ENCODE results near the gene UBAC1.

Gene UBAC1

GRCh38 chr9:135974220-135974573 is 13.0 kb upstream of the UBAC1 start:
- DNase-seq (ENCODE audit: low spot score), result no peak
- H3K27ac ChIP-seq, result no peak overlapping the region
- CTCF ChIA-PET, result no interaction called here
- no peak for TF ChIP-seq CTCF (conservative IDR thresholded peaks at IDR 0.05; ENCODE audit: low read depth)
- POLR2A ChIA-PET (ENCODE audit: low non-redundant PET), result no interaction called here

DNA sequence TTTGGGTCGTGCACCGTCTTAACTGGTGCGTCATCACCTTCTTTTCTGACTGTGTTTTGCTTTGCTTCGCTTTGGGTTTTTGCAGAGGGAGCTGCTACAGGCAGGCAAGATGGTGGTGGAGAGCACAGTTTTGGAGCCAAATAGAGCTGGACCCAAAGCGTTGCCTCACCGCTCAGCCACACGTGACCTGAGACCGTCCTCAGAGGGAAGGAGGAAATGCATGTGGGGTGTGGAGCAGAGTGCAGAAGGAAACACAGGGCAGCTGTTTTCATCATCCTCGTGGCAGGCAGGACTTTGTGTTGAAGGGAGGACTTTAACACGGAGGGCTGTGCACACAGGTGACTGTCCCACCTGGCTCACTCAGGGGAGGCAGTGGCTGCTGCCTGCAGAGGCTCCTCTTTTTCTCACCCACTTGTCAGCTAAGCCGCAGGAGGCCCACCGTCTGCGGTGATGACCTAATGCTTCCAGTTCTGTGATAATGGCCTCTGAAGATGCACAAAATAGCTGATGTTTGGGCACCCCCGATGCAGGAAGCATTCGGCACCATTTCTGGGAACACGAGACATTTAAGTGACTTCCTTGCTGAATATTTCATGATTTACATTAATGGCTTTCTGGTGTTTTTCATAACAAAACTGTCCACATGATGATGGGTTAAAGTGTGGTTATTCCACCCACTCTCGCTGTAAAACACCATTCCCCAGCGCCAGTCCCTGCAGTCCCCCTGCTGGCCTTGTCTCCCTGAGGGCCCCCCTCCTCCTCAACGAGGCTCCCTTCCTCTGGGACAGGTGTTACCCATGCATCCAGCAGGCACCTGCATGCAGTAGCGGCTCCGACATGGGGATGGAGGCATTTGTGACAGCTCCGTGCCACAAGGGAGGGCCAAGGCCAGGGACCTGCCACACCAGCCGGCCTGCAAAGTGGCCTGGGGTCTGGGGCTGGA is 12.4 kb upstream of the UBAC1 start:
- DNase-seq (ENCODE audit: low spot score), result no peak
- ChIA-PET CTCF (interaction anchor here (0.6 kb wide), 1 partner anchor 164 kb away, joined by 3 read pairs; no protein-coding TSS in a partner anchor), POLR2A (ENCODE audit: low non-redundant PET) (no interaction called here)
- TF ChIP-seq CTCF (conservative IDR thresholded peaks at IDR 0.05; ENCODE audit: low read depth), result no peak
- H3K27ac ChIP-seq, result no peak overlapping the region

- DNase-seq (ENCODE audit: low spot score), result peak; percentile 94
- ChIA-PET POLR2A (ENCODE audit: low non-redundant PET) (no interaction called here), CTCF (no interaction called here)
- H3K27ac ChIP-seq, result no peak overlapping the region
- no peak for TF ChIP-seq CTCF (conservative IDR thresholded peaks at IDR 0.05; ENCODE audit: low read depth)
Measured at GRCh38 chr9:135971892-135972291, 10.7 kb upstream of the UBAC1 start.

GRCh38 chr9:135971111-135971766 is 10.1 kb upstream of the UBAC1 start:
- H3K27ac ChIP-seq, result no peak overlapping the region
- DNase-seq (ENCODE audit: low spot score), result no peak
- POLR2A ChIA-PET (ENCODE audit: low non-redundant PET), result no interaction called here
- CTCF ChIA-PET, result interaction anchor here (0.6 to 2.1 kb wide), 2 partner anchors 19 to 151 kb away, joined by 5 to 8 read pairs; no protein-coding TSS in a partner anchor
- TF ChIP-seq CTCF (conservative IDR thresholded peaks at IDR 0.05; ENCODE audit: low read depth), result no peak

DNA sequence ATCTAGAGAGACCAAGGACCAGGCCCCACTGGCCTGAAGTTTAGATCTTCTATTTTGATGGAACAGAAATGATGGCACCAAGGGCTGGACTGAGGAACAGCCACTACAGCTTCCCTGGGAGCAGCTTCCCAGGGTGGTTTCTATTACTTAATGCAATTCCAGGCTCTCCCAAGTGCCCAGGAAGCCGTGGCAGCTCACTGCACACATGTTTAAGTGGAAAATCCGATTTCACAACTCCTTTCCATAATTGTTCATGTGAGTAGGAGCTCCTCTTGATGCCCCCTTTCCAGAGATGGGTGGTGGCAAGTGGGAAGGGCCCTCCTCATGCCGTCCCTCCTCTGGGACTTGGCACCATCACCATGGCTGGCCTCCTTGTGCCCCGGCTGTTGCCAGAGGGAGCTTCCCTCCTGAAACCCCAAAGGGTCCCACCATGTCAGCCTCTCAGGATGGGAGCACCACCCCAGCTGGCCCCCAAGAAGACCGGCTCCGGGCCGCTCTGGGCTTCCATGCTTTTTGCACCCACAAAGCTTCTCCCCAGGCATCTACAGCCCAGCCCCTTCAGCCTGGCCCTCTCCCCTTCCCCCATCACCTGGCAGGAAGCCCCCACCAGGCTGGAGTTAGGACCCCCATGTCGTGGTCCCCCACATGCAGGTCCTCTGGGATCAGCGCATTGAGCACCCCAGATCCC is 9.1 kb upstream of the UBAC1 start:
- ChIA-PET CTCF (interaction anchor here (0.6 to 2.1 kb wide), 6 partner anchors 18 to 264 kb away, joined by 3 to 8 read pairs (median 4); no protein-coding TSS in a partner anchor), POLR2A (ENCODE audit: low non-redundant PET) (no interaction called here)
- no peak for TF ChIP-seq CTCF (conservative IDR thresholded peaks at IDR 0.05; ENCODE audit: low read depth)
- no peak overlapping the region for H3K27ac ChIP-seq
- DNase-seq (ENCODE audit: low spot score), result no peak

DNA sequence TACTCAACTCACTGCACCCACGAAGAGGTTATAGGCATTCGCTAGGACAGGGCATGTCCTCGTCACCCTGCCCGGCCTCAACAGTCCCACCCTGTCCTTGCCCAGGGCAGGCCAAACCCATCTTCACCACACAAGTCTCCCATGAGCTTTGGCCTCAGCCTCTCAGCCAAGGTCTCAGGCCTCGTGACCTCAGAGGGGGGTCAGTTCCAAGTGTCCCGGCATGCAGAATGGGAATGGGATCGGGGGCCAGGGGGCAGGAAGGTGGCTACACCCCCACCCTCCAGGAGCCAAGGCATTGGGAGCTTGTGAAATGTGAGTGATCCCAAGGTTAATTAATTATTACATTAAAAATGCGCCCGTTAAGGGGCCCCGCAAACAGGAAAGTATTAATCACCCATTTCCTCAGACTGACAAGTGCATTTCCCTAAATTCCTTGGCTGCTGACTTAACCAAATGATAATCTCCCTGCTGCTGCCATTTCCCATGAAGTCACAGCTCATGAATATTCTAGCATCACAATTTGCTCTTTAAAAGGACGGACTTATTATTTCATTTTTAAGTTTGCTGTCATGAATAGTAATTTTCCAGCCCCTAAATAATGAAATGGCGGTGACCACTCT is 8.0 kb upstream of the UBAC1 start:
- CTCF ChIA-PET, result interaction anchor here (0.6 to 2.5 kb wide), 4 partner anchors 20 to 366 kb away, joined by 4 to 10 read pairs (median 6); no protein-coding TSS in a partner anchor
- no peak for DNase-seq (ENCODE audit: low spot score)
- no peak for TF ChIP-seq CTCF (conservative IDR thresholded peaks at IDR 0.05; ENCODE audit: low read depth)
- POLR2A ChIA-PET (ENCODE audit: low non-redundant PET), result no interaction called here
- H3K27ac ChIP-seq, result no peak overlapping the region

All from RWPE1 (cell line).